T-helper 1 cell treated with Interleukin-12 subunit alpha and Interleukin-12 subunit beta and Interleukin-4 antibody, amounts not matched to agents 30 ng/mL and 1 ng/mL, for 36 hours (primary cell): ENCODE measurements around the gene ZNF567. TPM values are rescaled to one million over a fixed set of nuclear protein-coding genes. Genes with fewer than 3 reads are reported as not detected.
"Not testable (repeated sequence)": the region's sequence is repeated elsewhere in the genome, so short reads cannot be mapped to it uniquely, and the experiment has no call there.

Experiments
- intact Hi-C: fragments of 100-400 bp; cut with micrococcal nuclease; formaldehyde crosslinking; loops from one replicate; pipeline ENCODE4 v1.15.1; 2024
- total RNA-seq: library from RNA; stranded (reverse); gene quantifications from 2 replicates; pipeline ENCODE4 v1.2.3, GENCODE V29; 2022

ZNF567 gene
- total RNA-seq = 7.6 and 12.5 TPM in 2 replicates

- intact Hi-C loops = loop anchor here (1.0 to 5.0 kb wide), 20 partner anchors 21 to 1960 kb away; partner anchors contain the start of genes SIPA1L3, ZFP14, ZFP30 and ZFP82
Measured at GRCh38 chr19:36687214-36688056, at the start of gene ZNF567. ZNF567 (plus strand) TSS chr19:36687612; CDS start chr19:36694868, 7,256 bp downstream.

DNA sequence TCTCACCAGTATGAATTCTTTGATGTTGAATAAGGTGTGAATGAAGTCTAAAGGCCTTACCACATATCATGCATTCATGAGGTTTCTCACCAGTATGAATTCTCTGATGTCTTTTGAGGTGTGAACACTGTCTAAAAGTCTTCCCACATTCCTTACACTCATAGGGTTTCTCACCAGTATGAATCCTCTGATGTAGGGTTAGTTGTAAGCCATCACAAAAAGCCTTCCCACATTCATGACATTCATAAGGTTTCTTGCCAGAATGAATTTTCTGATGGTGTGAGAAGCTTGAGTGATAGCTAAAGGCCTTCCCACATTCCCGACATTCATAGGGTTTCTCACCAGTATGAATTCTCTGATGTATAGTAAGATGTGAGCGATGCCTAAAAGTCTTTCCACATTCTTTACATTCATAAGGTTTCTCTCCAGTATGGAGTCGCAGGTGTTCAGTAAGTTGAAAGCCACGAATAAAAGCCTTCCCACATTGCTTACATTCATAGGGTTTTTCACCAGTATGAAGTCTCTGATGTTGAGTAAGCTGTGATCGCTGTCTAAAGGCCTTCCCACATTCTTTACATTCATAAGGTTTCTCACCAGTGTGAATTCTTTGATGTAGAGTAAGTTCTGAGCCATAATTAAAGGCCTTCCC lies 48.4 kb upstream of the ZNF567 start:
- intact Hi-C loops = no loop called here

DNA sequence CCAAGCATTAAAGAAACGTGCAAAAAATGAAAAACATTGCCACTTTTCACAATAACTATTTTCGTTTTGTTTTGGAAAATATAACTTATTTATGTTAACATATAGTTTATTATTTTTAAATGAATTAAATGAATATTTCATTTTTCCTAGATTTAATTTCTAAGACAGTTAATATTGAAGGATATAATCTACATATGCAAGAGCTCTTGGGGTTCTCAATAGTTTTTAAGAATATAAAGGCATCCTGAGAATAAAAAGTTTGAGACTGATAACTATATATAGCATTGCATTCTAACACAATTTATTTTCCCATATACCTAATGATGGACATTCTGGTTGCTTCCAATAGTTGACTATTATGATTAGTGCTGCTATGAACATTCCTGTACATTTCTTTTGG lies 40.7 kb upstream of the ZNF567 start:
- intact Hi-C loops = no loop called here

GRCh38 chr19:36652958-36653357 lies 34.5 kb upstream of the ZNF567 start:
- intact Hi-C loops = no loop called here

DNA sequence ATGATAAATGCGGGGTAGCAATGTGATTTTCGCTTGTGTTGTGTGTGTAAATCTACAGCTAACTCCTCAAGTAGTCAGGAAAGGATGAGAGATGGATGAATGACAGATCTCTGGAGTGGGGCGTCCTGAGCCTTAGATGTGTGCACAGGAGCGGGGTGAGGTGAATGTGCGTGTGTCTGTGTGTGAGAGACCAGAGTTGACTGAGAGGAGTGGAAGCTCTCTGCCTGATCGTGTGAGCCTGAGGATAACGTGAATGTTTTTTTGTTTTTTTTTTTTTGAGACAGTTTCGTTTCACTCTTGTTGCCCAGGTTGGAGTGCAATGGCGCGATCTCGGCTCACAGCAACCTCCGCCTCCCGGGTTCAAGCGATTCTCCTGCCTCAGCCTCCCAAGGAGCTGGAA lies 21.6 kb upstream of the ZNF567 start:
- intact Hi-C loops = loop anchor here (1.0 to 10.0 kb wide), 13 partner anchors 21 to 803 kb away; partner anchors contain the start of genes ZFP14, ZNF260, ZNF345 and ZNF382

GRCh38 chr19:36668646-36669045 lies 18.8 kb upstream of the ZNF567 start:
- intact Hi-C loops = loop anchor here (5.0 to 10.0 kb wide), 2 partner anchors 541 to 646 kb away; no protein-coding TSS in a partner anchor

DNA sequence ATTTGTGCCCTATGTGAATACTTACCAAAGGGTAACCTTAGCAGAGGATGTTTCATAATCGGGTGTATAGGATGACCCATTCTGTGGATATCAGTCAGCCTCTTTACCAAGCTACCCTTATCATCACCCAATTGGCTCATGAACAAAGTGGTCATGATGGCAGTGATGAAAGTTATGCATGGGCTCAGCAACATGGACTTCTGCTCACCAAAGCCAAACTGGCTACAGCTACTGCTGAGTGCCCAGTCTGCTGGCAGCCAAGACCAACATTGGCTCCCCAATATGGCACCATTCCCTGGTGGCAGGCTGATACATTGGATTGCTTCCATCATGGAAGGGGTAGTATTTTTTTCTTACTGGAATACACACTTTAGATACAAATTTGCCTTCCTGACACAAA lies 15.0 kb upstream of the ZNF567 start:
- intact Hi-C loops = no loop called here

DNA sequence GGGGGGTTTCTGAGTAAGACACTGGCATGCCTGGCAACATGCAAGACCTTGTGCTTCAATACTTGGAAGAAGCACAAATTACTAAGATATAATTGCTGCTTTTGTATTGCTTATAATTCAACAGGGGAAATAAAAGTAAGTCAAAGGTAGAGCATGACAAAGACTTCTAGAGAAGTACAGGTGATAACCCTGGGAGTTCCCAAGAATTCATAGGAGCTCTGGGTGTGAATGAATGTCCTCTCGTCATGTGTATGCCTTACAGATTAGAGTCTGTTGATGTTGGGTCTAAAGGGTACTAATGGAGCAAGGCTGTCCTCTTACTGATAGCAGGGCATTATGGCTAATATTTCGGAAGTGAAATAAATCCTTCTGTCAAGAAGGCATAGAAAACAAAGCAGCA lies 13.2 kb upstream of the ZNF567 start:
- intact Hi-C loops = no loop called here

DNA sequence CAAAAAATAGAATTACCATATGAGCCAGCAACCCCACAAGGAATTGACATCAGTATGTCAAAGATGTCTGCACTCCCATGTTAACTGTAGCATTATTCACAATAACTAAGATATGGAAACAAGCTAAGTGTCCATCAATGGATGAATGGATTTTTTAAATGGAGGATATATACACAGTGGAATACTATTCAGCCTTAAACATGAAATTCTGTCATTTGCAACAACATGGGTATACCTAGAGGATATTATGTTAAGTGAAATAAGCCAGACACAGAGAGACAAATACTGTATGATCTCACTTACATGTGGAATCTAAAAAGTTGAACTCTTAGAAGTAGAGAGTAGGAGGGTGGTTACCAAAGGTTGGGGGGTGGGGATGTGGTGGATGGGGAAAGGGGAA lies 8.0 kb upstream of the ZNF567 start:
- intact Hi-C loops = no loop called here

DNA sequence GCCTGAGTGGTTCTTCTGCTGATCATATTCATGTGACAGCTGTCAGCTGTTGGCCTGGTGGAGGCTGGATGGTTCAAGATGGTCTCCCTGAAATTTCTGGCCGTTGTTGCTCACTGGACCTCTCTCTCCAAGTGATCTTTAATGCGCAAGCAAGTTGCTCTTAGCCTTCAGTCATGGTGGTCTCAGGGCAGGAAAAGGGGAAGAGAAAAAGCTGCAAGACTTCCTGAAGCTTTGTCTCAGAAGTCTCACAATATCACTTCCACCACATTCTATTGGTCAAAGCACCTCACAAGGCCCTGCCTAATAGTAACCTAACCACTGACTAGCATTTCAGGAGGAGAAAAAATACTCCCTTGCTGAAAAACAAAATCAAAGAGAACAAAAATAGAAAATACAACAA lies 1.6 kb upstream of the ZNF567 start:
- intact Hi-C loops = loop anchor here (2.0 to 5.0 kb wide), 3 partner anchors 531 to 1959 kb away; partner anchors contain the start of genes ZNF383 and ZNF527

DNA sequence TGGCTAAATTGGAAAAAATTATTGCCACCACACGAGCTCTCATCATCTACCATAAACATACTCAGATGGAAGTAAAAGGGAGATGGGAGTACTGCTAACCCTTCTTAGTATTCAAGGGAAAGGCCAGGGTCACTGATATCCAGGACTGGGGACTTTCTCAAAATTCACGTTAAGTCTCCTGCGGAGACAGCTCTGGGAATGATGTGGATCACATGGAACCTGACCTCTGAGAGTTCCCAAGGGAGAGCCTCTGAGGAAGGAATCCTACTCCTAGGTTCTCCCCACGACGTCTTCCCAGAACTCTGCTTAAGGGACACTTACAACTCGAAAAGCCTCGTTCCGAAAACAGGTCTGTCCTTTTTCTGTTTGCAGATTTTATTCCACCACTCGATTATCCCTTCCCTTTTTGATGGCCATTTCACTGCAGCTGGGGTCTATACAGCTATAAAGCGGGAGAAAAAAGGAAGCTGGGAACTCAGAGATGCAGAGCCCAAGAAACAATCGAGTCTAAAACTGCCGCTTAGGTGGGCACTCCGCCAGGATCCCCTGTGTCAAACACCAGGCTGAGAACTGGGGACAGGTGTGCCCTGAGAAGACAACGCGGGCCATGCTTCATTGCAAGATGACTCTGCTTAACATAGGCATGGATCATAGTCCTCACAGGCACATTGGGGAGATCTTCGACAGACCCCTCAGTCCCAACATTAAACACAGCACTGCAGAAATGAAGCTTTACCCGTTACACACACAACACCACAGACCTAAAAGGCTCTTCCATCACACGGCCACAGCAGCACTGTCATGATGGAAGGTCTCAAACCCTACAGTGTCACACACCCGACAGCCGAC lies 823 bp upstream of the ZNF567 start:
- intact Hi-C loops = loop anchor here (1.0 to 5.0 kb wide), 20 partner anchors 20 to 1959 kb away; partner anchors contain the start of genes SIPA1L3, ZFP14, ZFP30 and ZFP82

DNA sequence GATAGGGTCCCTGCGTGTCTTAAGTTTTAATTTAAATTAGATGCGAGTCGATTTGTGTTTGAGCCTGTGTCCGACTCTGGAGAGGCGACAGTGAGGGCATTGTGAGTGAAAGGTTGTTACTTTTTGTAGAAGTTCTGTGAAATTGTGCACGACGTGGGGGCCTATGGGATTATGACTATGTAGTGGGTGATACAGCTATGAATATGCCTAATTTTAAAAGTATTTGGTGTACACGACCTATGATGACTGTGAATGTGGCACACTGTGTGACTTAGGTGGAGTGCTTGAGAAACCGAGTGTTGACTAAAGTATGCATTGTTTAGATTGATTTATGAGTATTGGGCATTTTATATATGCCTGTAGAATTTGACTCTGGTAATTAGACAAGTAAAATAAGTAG lies 646 bp downstream of the ZNF567 start:
- intact Hi-C loops = loop anchor here (5.0 kb wide), 2 partner anchors 529 to 1961 kb away; partner anchors contain the start of gene ZNF383

- intact Hi-C loops = no loop called here
Measured at GRCh38 chr19:36707134-36707533, 19.7 kb downstream of the ZNF567 start.

DNA sequence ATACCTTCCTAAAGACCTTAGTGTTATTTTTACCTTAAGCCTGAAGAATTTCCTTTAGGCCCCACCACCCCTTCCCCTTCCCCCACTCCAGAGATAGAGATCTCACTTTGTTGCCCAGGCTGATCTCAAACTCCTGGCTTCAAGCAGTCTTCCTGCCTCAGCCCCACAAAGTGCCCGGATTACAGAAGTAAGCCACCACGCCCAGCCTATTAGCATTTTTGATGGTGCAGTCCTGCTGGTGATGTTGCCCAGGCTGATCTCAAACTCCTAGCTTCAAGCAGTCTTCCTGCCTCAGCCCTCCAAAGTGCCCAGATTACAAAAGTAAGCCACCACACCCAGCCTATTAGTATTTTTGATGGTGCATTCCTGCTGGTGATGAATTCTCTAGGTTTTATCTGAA lies 22.0 kb downstream of the ZNF567 start:
- intact Hi-C loops = no loop called here

DNA sequence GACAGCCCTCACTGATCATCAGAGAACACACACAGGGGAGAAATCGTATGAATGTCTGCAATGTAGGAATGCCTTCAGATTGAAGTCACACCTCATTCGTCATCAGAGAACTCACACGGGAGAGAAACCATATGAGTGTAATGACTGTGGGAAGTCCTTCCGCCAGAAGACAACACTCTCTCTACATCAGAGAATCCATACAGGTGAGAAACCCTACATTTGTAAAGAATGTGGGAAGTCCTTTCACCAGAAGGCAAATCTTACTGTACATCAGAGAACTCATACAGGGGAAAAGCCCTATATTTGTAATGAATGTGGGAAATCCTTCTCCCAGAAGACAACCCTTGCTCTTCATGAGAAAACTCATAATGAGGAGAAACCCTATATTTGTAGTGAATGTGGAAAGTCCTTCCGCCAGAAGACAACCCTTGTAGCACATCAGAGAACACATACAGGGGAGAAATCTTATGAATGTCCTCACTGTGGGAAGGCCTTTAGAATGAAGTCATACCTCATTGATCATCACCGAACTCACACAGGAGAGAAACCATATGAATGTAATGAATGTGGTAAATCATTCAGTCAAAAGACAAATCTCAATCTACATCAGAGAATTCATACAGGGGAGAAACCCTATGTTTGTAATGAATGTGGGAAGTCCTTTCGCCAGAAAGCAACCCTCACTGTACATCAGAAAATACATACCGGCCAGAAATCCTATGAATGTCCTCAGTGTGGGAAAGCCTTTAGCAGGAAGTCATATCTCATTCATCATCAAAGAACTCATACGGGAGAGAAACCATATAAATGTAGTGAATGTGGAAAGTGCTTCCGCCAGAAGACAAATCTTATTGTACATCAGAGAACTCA lies 32.5 kb downstream of the ZNF567 start:
- intact Hi-C loops = no loop called here

DNA sequence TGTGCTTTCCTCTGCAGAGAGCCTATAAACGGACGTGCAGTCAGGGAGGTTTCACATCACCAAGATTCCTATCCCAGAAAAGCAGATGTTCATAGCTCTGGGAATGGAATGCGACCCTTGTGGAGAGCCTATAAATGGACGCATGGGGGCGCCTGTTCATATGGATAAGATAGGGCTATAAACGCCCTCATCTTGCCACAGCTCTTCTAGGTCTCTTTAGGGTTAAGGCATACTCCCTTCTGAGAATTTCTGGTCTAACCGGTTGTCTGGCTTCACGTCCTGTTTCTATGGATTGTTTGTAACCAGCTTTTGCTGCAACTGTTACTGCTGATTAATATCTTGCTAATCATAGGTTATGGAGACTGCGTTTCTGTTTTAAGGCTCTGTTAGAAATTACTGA lies 48.8 kb downstream of the ZNF567 start:
- intact Hi-C loops = not testable (repeated sequence)

- intact Hi-C loops = no loop called here
Measured at GRCh38 chr19:36745870-36746269, 58.5 kb downstream of the ZNF567 start.

DNA sequence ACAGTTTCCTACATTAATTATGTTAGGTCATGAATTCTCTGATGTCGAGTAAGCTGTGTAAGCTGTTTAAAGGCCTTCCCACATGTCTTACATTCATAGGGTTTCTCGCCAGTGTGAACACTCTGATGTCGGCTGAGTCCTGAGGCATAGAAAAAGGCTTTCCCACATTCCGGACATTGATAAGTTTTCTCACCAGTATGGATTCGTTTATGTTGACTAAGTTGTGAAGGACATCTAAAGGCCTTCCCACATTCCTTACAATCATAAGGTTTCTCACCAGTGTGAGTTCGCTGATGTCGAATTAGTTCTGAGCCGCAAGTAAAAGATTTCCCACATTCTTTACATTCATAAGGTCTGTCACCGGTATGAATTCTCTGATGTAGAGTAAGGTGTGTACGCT lies 60.3 kb downstream of the ZNF567 start:
- intact Hi-C loops = no loop called here

DNA sequence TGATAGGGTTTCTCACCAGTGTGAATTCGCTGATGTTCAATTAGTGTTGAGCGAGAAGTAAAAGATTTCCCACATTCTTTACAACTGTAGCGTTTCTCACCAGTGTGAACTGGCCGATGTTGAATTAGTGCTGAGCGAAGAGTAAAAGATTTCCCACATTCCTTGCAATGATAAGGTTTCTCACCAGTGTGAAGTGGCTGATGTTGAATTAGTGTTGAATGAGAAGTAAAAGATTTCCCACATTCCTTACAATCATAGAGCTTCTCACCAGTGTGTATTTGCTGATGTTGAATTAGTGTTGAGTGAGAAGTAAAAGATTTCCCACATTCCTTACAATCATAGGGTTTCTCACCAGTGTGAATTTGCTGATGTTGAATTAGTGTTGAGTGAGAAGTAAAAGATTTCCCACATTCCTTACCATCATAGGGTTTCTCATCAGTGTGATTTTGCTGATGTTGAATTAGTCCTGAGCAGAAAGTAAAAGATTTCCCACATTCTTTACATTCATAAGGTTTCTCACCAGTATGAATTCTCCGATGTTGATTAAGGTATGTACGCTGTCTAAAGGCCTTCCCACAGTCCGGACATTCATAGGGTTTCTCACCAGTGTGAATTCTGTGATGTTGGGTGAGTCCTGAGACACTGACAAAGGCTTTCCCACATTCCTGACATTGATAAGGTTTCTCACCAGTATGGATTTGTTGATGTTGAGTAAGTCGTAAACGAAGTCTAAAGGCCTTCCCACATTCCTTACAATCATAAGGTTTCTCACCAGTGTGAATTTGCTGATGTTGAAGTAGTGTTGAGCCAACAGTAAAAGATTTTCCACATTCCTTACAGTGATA lies 61.2 kb downstream of the ZNF567 start:
- intact Hi-C loops = no loop called here
